Tibial nerve (tissue), 4 donors: ENCODE results near the gene TMEM218. TPM values are rescaled to one million over a fixed set of nuclear protein-coding genes. Genes with fewer than 3 reads are reported as not detected.

ENCODE experiments used
- DNase-seq, 2 donors: peaks; one replicate each; pipeline ENCODE4 v3.0.0-alpha.2; 2019; ENCODE audit warnings: low spot score in 2 of 2
- H3K27ac ChIP-seq, 4 donors: fragments of 200-600 bp; sonication (generic) in 3 of 4; one replicate each; pipeline ENCODE4 v1.5.1; 2017 to 2019; ENCODE audit warnings: mild to moderate bottlenecking in 1 of 4
- H3K27me3 ChIP-seq, 2 donors: fragments of 200-600 bp; sonication (generic) in 1 of 2; one replicate each; pipeline versions ENCODE4 v1.5.1 to v1.6.0; 2017 to 2019
- H3K36me3 ChIP-seq, 3 donors: fragments of 200-600 bp; sonication (generic); one replicate each; pipeline ENCODE4 v1.5.1; 2018 to 2019
- H3K4me1 ChIP-seq, 4 donors: fragments of 200-600 bp; sonication (generic) in 3 of 4; one replicate each; pipeline ENCODE4 v1.5.1; 2017 to 2019
- H3K4me3 ChIP-seq, 4 donors: fragments of 200-600 bp; sonication (generic) in 3 of 4; one replicate each; pipeline ENCODE4 v1.5.1; 2017 to 2019; ENCODE audit warnings: mild to moderate bottlenecking in 1 of 4, moderate library complexity in 1 of 4
- H3K9me3 ChIP-seq, 4 donors: fragments of 200-600 bp; sonication (generic) in 3 of 4; one replicate each; pipeline ENCODE4 v1.5.1; 2017 to 2019
- EP300 ChIP-seq, 2 donors: sonication (generic); formaldehyde crosslinking; IDR thresholded peaks; one replicate each; pipeline ENCODE4 v1.6.1; 2017; ENCODE audit warnings: antibody characterized with exemption in 2 of 2, mild to moderate bottlenecking in 1 of 2
- POLR2A ChIP-seq, 2 donors: fragments of 450-650 bp; IDR thresholded peaks; one replicate each; pipeline ENCODE4 v1.6.1; 2017; ENCODE audit warnings: antibody characterized with exemption in 2 of 2, mild to moderate bottlenecking in 2 of 2, moderate library complexity in 2 of 2
- WGBS, 2 donors: methylation state at CpG; one replicate each; pipeline ENCODE4 v1.1.5; 2018; 5-methylcytosine and 5-hydroxymethylcytosine counted together
- total RNA-seq, 4 donors: library from RNA; depleted of rRNA; stranded (reverse); fragments of >200 nt; gene quantifications; one replicate each; pipeline ENCODE4 v1.1.0, GENCODE V29; 2016
- TF ChIP-seq, protein P1 (sequence below), 5 experiments: fragments of 200-600 bp in 3 of 5; fragments of 450-650 bp in 2 of 5; sonication (generic) in 3 of 5; IDR thresholded peaks; one replicate each; pipeline ENCODE4 v1.5.1; 2016 to 2019; ENCODE audit warnings: antibody characterized with exemption in 5 of 5, mild to moderate bottlenecking in 3 of 5, moderate library complexity in 2 of 5

Gene TMEM218
- total RNA-seq, 4 donors from 2014 or later = 17.2 to 30.6 (median 20.7) TPM

DNA sequence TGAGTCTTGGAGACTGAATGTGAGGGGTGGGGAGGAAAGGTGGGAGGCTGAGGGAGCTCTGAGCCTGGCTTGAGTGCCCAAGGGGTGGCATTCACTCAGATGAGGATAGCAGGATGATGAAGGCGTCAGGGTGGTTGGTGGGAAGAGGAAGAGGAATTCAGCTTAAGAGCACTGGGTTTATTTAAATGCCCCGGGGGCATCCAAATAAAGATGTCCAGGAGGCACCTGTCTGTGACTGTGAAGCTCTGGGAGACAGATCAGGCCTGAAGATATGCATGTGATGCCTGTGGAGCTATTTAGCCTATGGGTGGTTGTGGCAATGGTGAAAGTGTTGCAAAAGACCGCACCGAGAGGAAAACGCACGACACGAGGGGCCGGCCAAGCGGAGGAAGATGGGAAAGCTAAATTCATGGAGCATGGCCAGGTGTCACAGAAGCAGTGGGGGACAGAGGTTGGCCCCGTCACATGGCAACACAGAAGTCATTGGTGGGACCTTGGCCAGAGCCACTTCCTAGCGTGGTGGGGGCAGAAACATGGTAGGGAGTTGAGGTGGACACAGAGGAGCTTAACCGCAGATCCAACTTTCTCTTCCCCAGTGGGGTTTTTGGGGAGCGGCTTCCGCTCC, 32.8 kb downstream of the TMEM218 start:
- no peak overlapping the region for H3K4me3 ChIP-seq
- H3K4me1 ChIP-seq = peaks cover 0 to 7% (median 0%) of the 10 kb centered on the region in 4 donors
- H3K27ac ChIP-seq = no peak overlapping the region
- no peak for DNase-seq
- H3K9me3 ChIP-seq = no peaks in the 10 kb centered on the region
- H3K36me3 ChIP-seq = no peaks in the 10 kb centered on the region
- WGBS, 2 donors = 93 to 94% methylated on average over 14 of the region's 14 CpGs
- TF ChIP-seq POLR2A (IDR thresholded peaks at IDR 0.05) = no peak
- TF ChIP-seq, protein P1, sequence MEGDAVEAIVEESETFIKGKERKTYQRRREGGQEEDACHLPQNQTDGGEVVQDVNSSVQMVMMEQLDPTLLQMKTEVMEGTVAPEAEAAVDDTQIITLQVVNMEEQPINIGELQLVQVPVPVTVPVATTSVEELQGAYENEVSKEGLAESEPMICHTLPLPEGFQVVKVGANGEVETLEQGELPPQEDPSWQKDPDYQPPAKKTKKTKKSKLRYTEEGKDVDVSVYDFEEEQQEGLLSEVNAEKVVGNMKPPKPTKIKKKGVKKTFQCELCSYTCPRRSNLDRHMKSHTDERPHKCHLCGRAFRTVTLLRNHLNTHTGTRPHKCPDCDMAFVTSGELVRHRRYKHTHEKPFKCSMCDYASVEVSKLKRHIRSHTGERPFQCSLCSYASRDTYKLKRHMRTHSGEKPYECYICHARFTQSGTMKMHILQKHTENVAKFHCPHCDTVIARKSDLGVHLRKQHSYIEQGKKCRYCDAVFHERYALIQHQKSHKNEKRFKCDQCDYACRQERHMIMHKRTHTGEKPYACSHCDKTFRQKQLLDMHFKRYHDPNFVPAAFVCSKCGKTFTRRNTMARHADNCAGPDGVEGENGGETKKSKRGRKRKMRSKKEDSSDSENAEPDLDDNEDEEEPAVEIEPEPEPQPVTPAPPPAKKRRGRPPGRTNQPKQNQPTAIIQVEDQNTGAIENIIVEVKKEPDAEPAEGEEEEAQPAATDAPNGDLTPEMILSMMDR (IDR thresholded peaks at IDR 0.05) = no peak
- no peak for TF ChIP-seq EP300 (IDR thresholded peaks at IDR 0.05)
- no peaks in the 10 kb centered on the region for H3K27me3 ChIP-seq

DNA sequence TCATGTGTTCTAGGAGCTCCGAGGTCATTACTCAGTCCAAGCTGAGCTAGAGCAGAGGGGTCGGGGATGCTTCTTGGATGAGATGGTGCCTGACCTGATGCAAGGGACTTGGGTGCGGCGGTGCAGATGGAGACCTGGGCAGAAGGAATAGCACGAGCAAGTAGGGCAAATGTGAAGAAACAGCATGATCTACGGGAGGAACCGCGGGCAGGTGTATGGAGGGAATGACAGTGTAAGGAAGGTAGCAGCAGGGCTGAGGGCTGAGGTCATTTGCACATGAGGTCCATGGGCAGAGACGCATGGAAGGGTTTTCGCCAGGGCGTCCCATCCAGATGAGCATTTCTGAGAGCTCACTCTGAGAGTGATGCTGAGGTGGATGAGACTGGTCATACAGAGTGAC, 33.4 kb downstream of the TMEM218 start:
- Histone ChIP-seq H3K27me3 (no peaks in the 10 kb centered on the region), H3K4me3 (no peak overlapping the region), H3K27ac (no peak overlapping the region), H3K9me3 (no peaks in the 10 kb centered on the region), H3K36me3 (no peaks in the 10 kb centered on the region), H3K4me1 (peaks cover 0 to 7% (median 0%) of the 10 kb centered on the region in 4 donors)
- WGBS, 2 donors = 96% methylated on average over 11 of the region's 11 CpGs
- no peak for DNase-seq
- TF ChIP-seq EP300 (IDR thresholded peaks at IDR 0.05) = no peak
- TF ChIP-seq, protein P1 (IDR thresholded peaks at IDR 0.05) = no peak
- TF ChIP-seq POLR2A (IDR thresholded peaks at IDR 0.05) = no peak

DNA sequence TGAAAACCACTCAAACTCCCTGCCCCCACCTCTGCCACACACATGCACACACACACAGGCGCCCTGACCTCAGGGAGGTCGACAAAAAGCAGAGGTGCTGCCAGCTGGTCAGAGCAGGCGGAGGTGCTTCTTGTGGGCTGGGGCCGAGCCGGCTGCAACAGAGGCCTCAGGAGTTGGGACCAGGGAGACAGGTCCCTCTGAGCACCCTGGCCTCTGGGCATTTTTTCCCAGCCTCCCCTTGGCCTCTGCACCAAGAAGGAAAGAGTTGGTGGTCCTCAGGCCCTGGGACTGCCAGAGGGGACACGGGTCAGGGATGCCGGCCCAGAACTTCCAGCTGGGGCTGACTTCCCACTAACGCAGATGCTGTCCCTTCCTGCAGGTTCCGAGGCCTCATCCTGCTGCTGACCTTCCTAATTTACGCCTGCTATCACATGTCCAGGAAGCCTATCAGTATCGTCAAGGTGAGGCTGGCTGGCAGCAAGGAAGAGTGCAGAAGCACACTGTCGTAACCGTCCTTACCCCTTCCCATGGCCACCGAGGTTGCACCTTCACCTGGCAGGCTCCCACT, 35.0 kb downstream of the TMEM218 start:
- no peak for TF ChIP-seq EP300 (IDR thresholded peaks at IDR 0.05)
- no peak for TF ChIP-seq POLR2A (IDR thresholded peaks at IDR 0.05)
- Histone ChIP-seq H3K9me3 (no peaks in the 10 kb centered on the region), H3K36me3 (no peaks in the 10 kb centered on the region), H3K4me3 (no peak overlapping the region), H3K27ac (no peak overlapping the region), H3K27me3 (no peaks in the 10 kb centered on the region), H3K4me1 (peaks cover 0 to 9% (median 1%) of the 10 kb centered on the region in 4 donors)
- no peak for DNase-seq
- 79 to 81% methylated on average over 14 of the region's 14 CpGs for WGBS, 2 donors

DNA sequence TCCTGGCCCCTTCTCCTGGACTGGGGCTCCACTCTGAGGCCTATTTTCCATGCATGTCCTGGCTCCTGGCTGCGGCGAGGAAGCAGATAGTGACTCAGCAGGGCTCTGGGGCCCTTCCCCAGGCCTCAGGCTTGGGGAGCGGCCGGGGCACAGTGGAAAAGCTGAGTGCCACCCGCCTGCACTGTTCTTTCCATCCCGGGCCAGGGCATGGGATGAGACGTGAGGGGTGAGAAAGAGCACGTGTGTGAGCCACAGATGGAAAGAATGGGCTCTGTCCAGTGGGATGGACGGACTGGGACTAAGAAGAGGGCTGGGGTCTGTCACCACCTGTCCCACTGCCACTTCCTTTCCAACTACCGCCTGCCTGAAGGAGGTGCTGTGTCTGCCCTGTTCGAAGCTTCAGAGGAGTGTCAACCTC, 35.5 kb downstream of the TMEM218 start:
- TF ChIP-seq EP300 (IDR thresholded peaks at IDR 0.05) = no peak
- no peak for TF ChIP-seq POLR2A (IDR thresholded peaks at IDR 0.05)
- TF ChIP-seq, protein P1 (IDR thresholded peaks at IDR 0.05) = no peak
- 64 to 81% methylated on average over 11 of the region's 11 CpGs for WGBS, 2 donors
- DNase-seq = no peak
- no peaks in the 10 kb centered on the region for H3K27me3 ChIP-seq
- no peaks in the 10 kb centered on the region for H3K9me3 ChIP-seq
- no peaks in the 10 kb centered on the region for H3K36me3 ChIP-seq
- H3K27ac ChIP-seq = no peak overlapping the region
- H3K4me3 ChIP-seq = no peak overlapping the region
- H3K4me1 ChIP-seq = peaks cover 0 to 15% (median 5%) of the 10 kb centered on the region in 4 donors

DNA sequence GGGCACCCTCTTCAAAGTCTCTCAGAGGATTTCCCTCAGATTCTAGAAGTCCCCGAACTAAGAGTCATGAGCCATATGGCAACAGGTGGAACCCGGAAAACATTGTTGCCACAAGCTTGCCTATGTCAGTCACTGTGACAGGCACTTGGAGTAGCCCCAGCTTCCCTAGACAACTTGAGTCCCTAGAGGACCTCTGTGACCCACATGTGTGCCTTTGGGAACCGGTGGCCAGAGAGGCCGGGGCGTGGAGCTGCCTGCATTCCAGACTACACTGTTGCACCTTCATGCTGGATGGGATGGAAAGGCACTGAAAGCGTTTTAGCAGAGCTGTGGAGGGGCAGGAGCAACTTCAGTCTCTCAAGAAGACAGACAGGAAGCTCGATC, 36.2 kb downstream of the TMEM218 start:
- Histone ChIP-seq H3K4me1 (peaks cover 0 to 19% (median 9%) of the 10 kb centered on the region in 4 donors), H3K27ac (no peak overlapping the region), H3K4me3 (no peak overlapping the region), H3K27me3 (no peaks in the 10 kb centered on the region), H3K36me3 (no peaks in the 10 kb centered on the region), H3K9me3 (no peaks in the 10 kb centered on the region)
- TF ChIP-seq EP300 (IDR thresholded peaks at IDR 0.05) (no peak), POLR2A (IDR thresholded peaks at IDR 0.05) (no peak)
- TF ChIP-seq, protein P1 (IDR thresholded peaks at IDR 0.05) = no peak
- 75 to 79% methylated on average over 7 of the region's 7 CpGs for WGBS, 2 donors
- DNase-seq = no peak
